H1 (cell line): ENCODE measurements around the gene RFTN2. TPM values are rescaled to one million over a fixed set of nuclear protein-coding genes. Genes with fewer than 3 reads are reported as not detected.

Experiments used
- CTCF ChIA-PET: fragments of 300-600 bp; sonication (Branson Sonifier 250); formaldehyde crosslinking; loops from one replicate; lab custom pipeline; 2021; ENCODE audit not compliant: partially characterized antibody; lab: Charles Lee
- POLR2A ChIA-PET: fragments of 300-600 bp; sonication (Branson Sonifier 250); formaldehyde crosslinking; loops from one replicate; lab custom pipeline; 2021; ENCODE audit warnings: inconsistent platforms; ENCODE audit not compliant: partially characterized antibody; lab: Charles Lee
- DNase-seq, 2 experiments: peaks; one replicate each; pipeline versions ENCODE4 v3.0.0 to v3.0.0-alpha.2; 2010 to 2022; ENCODE audit warnings: low spot score in 2 of 2, low read depth in 1 of 2, mixed read lengths in 1 of 2
- FAIRE-seq: peaks from 2 replicates; lab custom pipeline; 2011; peaks lifted over from hg19 to GRCh38; lab: Jason Lieb, UNC
- H2AFZ ChIP-seq: 2 replicates; pipeline ENCODE4 v1.8.1; 2012; ENCODE audit warnings: low read length, inconsistent platforms
- H2AK5ac ChIP-seq: 2 replicates; pipeline ENCODE4 v1.6.1; 2013; ENCODE audit warnings: low read depth, low read length
- H2BK120ac ChIP-seq: replicated peaks from 2 replicates; pipeline ENCODE3; 2013; ENCODE audit warnings: low read depth, low read length, inconsistent platforms
- H2BK12ac ChIP-seq: 2 replicates; pipeline ENCODE4 v1.6.1; 2013; ENCODE audit warnings: low read depth, low read length
- H2BK15ac ChIP-seq: 2 replicates; pipeline ENCODE4 v1.6.1; 2013; ENCODE audit warnings: low read length
- H2BK20ac ChIP-seq: 2 replicates; pipeline ENCODE4 v1.6.1; 2013; ENCODE audit warnings: low read length
- H2BK5ac ChIP-seq: 2 replicates; pipeline ENCODE4 v1.6.1; 2013; ENCODE audit warnings: low read depth, low read length
- H3K14ac ChIP-seq: 2 replicates; pipeline ENCODE4 v1.6.1; 2013; ENCODE audit warnings: inconsistent platforms; ENCODE audit not compliant: insufficient read length
- H3K18ac ChIP-seq: 2 replicates; pipeline ENCODE4 v1.6.1; 2013; ENCODE audit warnings: low read length; ENCODE audit errors: extremely low read depth
- H3K23ac ChIP-seq: 2 replicates; pipeline ENCODE4 v1.6.1; 2013; ENCODE audit warnings: inconsistent platforms; ENCODE audit not compliant: insufficient read length
- H3K23me2 ChIP-seq: 2 replicates; pipeline ENCODE4 v1.6.1; 2013; ENCODE audit warnings: low read depth, low read length
- H3K27ac ChIP-seq: 2 replicates; pipeline ENCODE4 v1.6.1; 2011; ENCODE audit warnings: low read depth, low read length, inconsistent platforms
- H3K27me3 ChIP-seq, 4 experiments: replicated peaks in 1 of 4; 1 replicate in 1 of 4; 2 replicates in 3 of 4; pipeline versions ENCODE4 v1.6.1 to v1.8.1; 2011 to 2013; ENCODE audit warnings: low read length in 3 of 4, mild to moderate bottlenecking in 3 of 4, inconsistent platforms in 2 of 4, mixed read lengths in 2 of 4, moderate library complexity in 1 of 4; ENCODE audit not compliant: control insufficient read depth in 3 of 4, insufficient read depth in 3 of 4; ENCODE audit errors: extremely low read depth in 1 of 4
- H3K36me3 ChIP-seq, 4 experiments: 2 replicates each; pipeline versions ENCODE4 v1.6.1 to v1.8.1; 2011 to 2013; ENCODE audit warnings: mild to moderate bottlenecking in 4 of 4, low read length in 3 of 4, moderate library complexity in 2 of 4, control low read depth in 1 of 4, inconsistent platforms in 1 of 4; ENCODE audit not compliant: insufficient read depth in 4 of 4, control insufficient read depth in 2 of 4
- H3K4ac ChIP-seq: replicated peaks from 2 replicates; pipeline ENCODE3; 2013; ENCODE audit warnings: low read length, low read depth, mixed read lengths, inconsistent platforms; ENCODE audit not compliant: insufficient read length
- H3K4me1 ChIP-seq, 4 experiments: replicated peaks in 1 of 4; 1 replicate in 1 of 4; 2 replicates in 3 of 4; pipeline versions ENCODE4 v1.6.1 to v1.8.1; 2011 to 2013; ENCODE audit warnings: low read length in 3 of 4, inconsistent platforms in 2 of 4, mixed read lengths in 1 of 4; ENCODE audit not compliant: insufficient read depth in 4 of 4, control insufficient read depth in 3 of 4
- H3K4me2 ChIP-seq, 2 experiments: 2 replicates each; pipeline versions ENCODE4 v1.6.1 to v1.8.1; 2011 to 2013; ENCODE audit warnings: low read depth in 2 of 2, low read length in 2 of 2, control low read depth in 1 of 2, inconsistent platforms in 1 of 2, mild to moderate bottlenecking in 1 of 2; ENCODE audit not compliant: insufficient read depth in 1 of 2
- H3K4me3 ChIP-seq, 4 experiments: fragments of 200-600, 300-600 bp in 1 of 4; sonication (generic), shearing (Covaris generic), sonication (Bioruptor Twin) in 1 of 4; 2 replicates each; pipeline versions ENCODE4 v1.5.1 to v1.8.1; 2011 to 2016; ENCODE audit warnings: low read length in 4 of 4, low read depth in 3 of 4, control low read depth in 2 of 4, inconsistent platforms in 2 of 4, mild to moderate bottlenecking in 2 of 4, mixed read lengths in 1 of 4, moderate library complexity in 1 of 4; ENCODE audit not compliant: insufficient read depth in 2 of 4; ENCODE audit errors: extremely low read depth in 1 of 4
- H3K56ac ChIP-seq: replicated peaks from 2 replicates; pipeline ENCODE3; 2013; ENCODE audit warnings: low read depth, mild to moderate bottlenecking, mixed read lengths, low read length, inconsistent platforms; ENCODE audit not compliant: insufficient read length
- H3K79me1 ChIP-seq: 2 replicates; pipeline ENCODE4 v1.6.1; 2013; ENCODE audit warnings: low read depth, low read length, control low read depth
- H3K79me2 ChIP-seq, 2 experiments: 2 replicates each; pipeline versions ENCODE4 v1.6.1 to v1.8.1; 2012 to 2013; ENCODE audit warnings: low read length in 2 of 2, mild to moderate bottlenecking in 2 of 2, inconsistent platforms in 1 of 2; ENCODE audit not compliant: insufficient read depth in 2 of 2, control insufficient read depth in 1 of 2
- H3K9ac ChIP-seq, 4 experiments: replicated peaks in 1 of 4; 1 replicate in 1 of 4; 2 replicates in 3 of 4; pipeline versions ENCODE4 v1.6.1 to v1.8.1; 2011 to 2013; ENCODE audit warnings: low read depth in 3 of 4, low read length in 3 of 4, control low read depth in 2 of 4, mild to moderate bottlenecking in 2 of 4, moderate library complexity in 2 of 4, inconsistent platforms in 1 of 4; ENCODE audit errors: extremely low read depth in 1 of 4
- H3K9me3 ChIP-seq, 2 experiments: 2 replicates each; pipeline versions ENCODE4 v1.6.1 to v1.8.1; 2012 to 2013; ENCODE audit warnings: mild to moderate bottlenecking in 2 of 2, moderate library complexity in 2 of 2, control low read depth in 1 of 2, inconsistent platforms in 1 of 2, low read depth in 1 of 2, low read length in 1 of 2, mixed read lengths in 1 of 2; ENCODE audit not compliant: insufficient read depth in 2 of 2
- H4K20me1 ChIP-seq, 2 experiments: replicated peaks in 1 of 2; 2 replicates each; pipeline versions ENCODE3 to v1.8.1; 2011 to 2013; ENCODE audit warnings: inconsistent platforms in 2 of 2, low read length in 2 of 2, mild to moderate bottlenecking in 1 of 2; ENCODE audit not compliant: insufficient read depth in 2 of 2, control insufficient read depth in 1 of 2
- H4K5ac ChIP-seq: 2 replicates; pipeline ENCODE4 v1.6.1; 2013; ENCODE audit warnings: low read length, low read depth, mixed read lengths, inconsistent platforms; ENCODE audit not compliant: insufficient read length
- H4K8ac ChIP-seq: 2 replicates; pipeline ENCODE4 v1.8.0; 2013; ENCODE audit warnings: mild to moderate bottlenecking, moderate library complexity, low read length, inconsistent platforms; ENCODE audit not compliant: insufficient read depth; ENCODE audit errors: extremely low read depth
- H4K91ac ChIP-seq: replicated peaks from 2 replicates; pipeline ENCODE3; 2013; ENCODE audit warnings: low read length, mixed read lengths, inconsistent platforms; ENCODE audit not compliant: insufficient read length
- KDM4A ChIP-seq: IDR thresholded peaks from one replicate; pipeline ENCODE4 v1.7.1; 2012; ENCODE audit warnings: low read depth, mild to moderate bottlenecking, moderate library complexity, low read length, inconsistent platforms; ENCODE audit not compliant: severe bottlenecking
- POLR2AphosphoS5 ChIP-seq: IDR thresholded peaks from 2 replicates; pipeline ENCODE4 v1.6.1; 2011; ENCODE audit warnings: low read depth, low read length
- WGBS, 2 experiments: shearing (Covaris generic) in 1 of 2; methylation state at CpG; one replicate each; pipeline versions ENCODE4 v1.1.6 to v1.1.7; 2013 to 2015; ENCODE audit warnings: low lambda C conversion rate in 2 of 2, mixed read lengths in 2 of 2, inconsistent platforms in 1 of 2, low coverage in 1 of 2, missing lambda C conversion rate in 1 of 2; ENCODE audit not compliant: insufficient replicate concordance in 2 of 2, insufficient coverage in 1 of 2, insufficient read length in 1 of 2; ENCODE audit errors: extremely low coverage in 1 of 2, missing lambda C conversion rate in 1 of 2; 5-methylcytosine and 5-hydroxymethylcytosine counted together
- polyA plus RNA-seq, 7 experiments: library from polyadenylated mRNA; depleted of rRNA in 3 of 7; stranded (reverse) in 5 of 7; unstranded in 2 of 7; fragments of >200 nt in 5 of 7; fragments of 200-250 nt in 2 of 7; gene quantifications; 1 replicate in 5 of 7; 2 replicates in 1 of 7; 4 replicates in 1 of 7; pipeline versions ENCODE4 v1.2.1 to v1.2.3, GENCODE V29; 2011 to 2013; ENCODE audit warnings: missing spikeins in 2 of 7, mixed read lengths in 2 of 7
- total RNA-seq: library from RNA; stranded (reverse); fragmentation: NEBNext Ultra II Directional; extraction: Animal tissue kit (Norgen Biotek cat#: 25700); gene quantifications from 2 replicates; pipeline ENCODE4 v1.2.1, GENCODE V29; 2021

Gene RFTN2
- total and polyA plus RNA-seq, 2 of the 8 experiments (the other 6 are each of a cell fraction or from before 2014, with no cell fraction given) = 2.3 to 2.4 TPM

GRCh38 chr2:197705912-197706838 is 30.8 kb upstream of the RFTN2 start:
- Histone ChIP-seq H3K4me3 (peak overlapping the region; percentile 85 to 92 (median 90)), H2BK20ac (no peak overlapping the region), H2AFZ (no peak overlapping the region), H2AK5ac (no peak overlapping the region), H4K8ac (peak overlapping the region; percentile 72; the same call in 1 of the 2 replicates), H2BK120ac (no peak overlapping the region), H4K20me1 (peaks cover 16 to 29% of the 10 kb centered on the region in 2 experiments), H3K36me3 (peaks cover 0 to 13% (median under 1%) of the 10 kb centered on the region in 4 experiments; a peak in 3 of 8 replicates), H3K23ac (no peak overlapping the region), H3K14ac (no peak overlapping the region), H3K27me3 (no peaks in the 10 kb centered on the region; a peak in 1 of 7 replicates), H2BK5ac (no peak overlapping the region), H3K27ac (no peak overlapping the region), H3K79me2 (peaks cover 21 to 54% of the 10 kb centered on the region in 2 experiments), H3K56ac (peak overlapping the region; percentile 10), H3K9ac (peak overlapping the region; percentile 46 to 69 (median 66)), H2BK12ac (no peak overlapping the region), H2BK15ac (no peak overlapping the region), H4K91ac (no peak overlapping the region), H3K9me3 (no peaks in the 10 kb centered on the region), H3K79me1 (peaks cover 7% of the 10 kb centered on the region), H3K4me2 (peak overlapping the region; percentile 88 to 98), H3K4ac (peak overlapping the region; percentile 25), H3K18ac (no peak overlapping the region), H4K5ac (no peak overlapping the region), H3K4me1 (peaks cover 0 to 7% (median 5%) of the 10 kb centered on the region in 4 experiments; a peak in 4 of 7 replicates), H3K23me2 (peaks cover 22% of the 10 kb centered on the region)
- no peak for TF ChIP-seq POLR2AphosphoS5
- peak; percentile 13 for TF ChIP-seq KDM4A
- 11% methylated on average over 38 of the region's 38 CpGs; no CpG with 5 or more reads in 1 of the 2 experiments for WGBS, 2 experiments
- CTCF ChIA-PET = interaction anchor here (0.7 to 2.2 kb wide), 18 partner anchors 10 to 348 kb away, joined by 3 to 18 read pairs (median 3); no protein-coding TSS in a partner anchor
- DNase-seq = no peak
- POLR2A ChIA-PET = interaction anchor here (0.7 to 2.8 kb wide), 7 partner anchors 11 to 1536 kb away, joined by 3 to 26 read pairs (median 3); partner anchors contain the start of genes HSPD1, HSPE1 and MOB4
- no peak for FAIRE-seq
